K562 (cell line): ENCODE results near the gene MAP3K14. TPM values are rescaled to one million over a fixed set of nuclear protein-coding genes. Genes with fewer than 3 reads are reported as not detected.
A peak's percentile ranks its signal among the peaks of the same experiment; 100 is the strongest.

ENCODE experiments used
- ATF4 ChIP-seq: fragments of 450-650 bp; formaldehyde crosslinking; IDR thresholded peaks from 2 replicates; pipeline ENCODE4 v1.4.0; 2022; ENCODE audit warnings: mild to moderate bottlenecking, moderate library complexity
- BACH1 ChIP-seq: fragments of 200-800 bp; sonication (Bioruptor generic); IDR thresholded peaks from 2 replicates; pipeline ENCODE4 v1.6.1; 2016; ENCODE audit warnings: missing genetic modification characterization, missing compliant biosample characterization
- CBX5 ChIP-seq: IDR thresholded peaks from 2 replicates; pipeline ENCODE4 v1.6.1; 2014; ENCODE audit warnings: low read depth, borderline replicate concordance
- E2F6 ChIP-seq, 2 experiments: IDR thresholded peaks; 2 replicates each; pipeline ENCODE4 v1.6.1; 2011; ENCODE audit warnings: borderline replicate concordance in 1 of 2, control low read depth in 1 of 2, low read depth in 1 of 2, low read length in 1 of 2, mild to moderate bottlenecking in 1 of 2, mixed read lengths in 1 of 2, moderate library complexity in 1 of 2; ENCODE audit not compliant: insufficient read depth in 1 of 2, insufficient read length in 1 of 2, poor library complexity in 1 of 2, severe bottlenecking in 1 of 2; ENCODE audit errors: extremely low read depth in 1 of 2
- KDM2B ChIP-seq: fragments of 250-450 bp; sonication (Bioruptor Pico); IDR thresholded peaks from 2 replicates; pipeline ENCODE4 v1.8.0; 2021; ENCODE audit warnings: mild to moderate bottlenecking, moderate library complexity
- OTX1 ChIP-seq: fragments of 450-650 bp; formaldehyde crosslinking; IDR thresholded peaks from 2 replicates; pipeline ENCODE4 v1.4.0; 2022; ENCODE audit warnings: mild to moderate bottlenecking
- POU5F1 ChIP-seq: fragments of 150-350 bp; IDR thresholded peaks from 2 replicates; pipeline ENCODE4 v1.6.1; 2014; ENCODE audit warnings: borderline replicate concordance, low read length, low read depth, mild to moderate bottlenecking; ENCODE audit not compliant: partially characterized antibody
- SMARCA4 ChIP-seq: fragments of 450-650 bp; IDR thresholded peaks from 2 replicates; pipeline ENCODE4 v1.6.1; 2016
- TCF7L2 ChIP-seq: fragments of 150-350 bp; IDR thresholded peaks from 2 replicates; pipeline ENCODE4 v1.6.1; 2016; ENCODE audit warnings: low read depth, mild to moderate bottlenecking, low read length, moderate library complexity
- polyA plus RNA-seq, 8 experiments: library from polyadenylated mRNA; depleted of rRNA in 4 of 8; stranded (reverse) in 5 of 8; unstranded in 3 of 8; fragments of >200 nt; fragmentation: Nextera tagmentation in 2 of 8; fragmentation: Illumina TruSeq in 1 of 8; extraction: Ambion mirVana in 2 of 8; extraction: Trizol in 1 of 8; gene quantifications; 2 replicates each; pipeline versions ENCODE4 v1.2.1 to v1.2.3, GENCODE V29; 2011 to 2014; ENCODE audit warnings: inconsistent platforms in 1 of 8, missing spikeins in 1 of 8
- total RNA-seq, 7 experiments: library from RNA; depleted of rRNA in 6 of 7; stranded (reverse); fragments of >200 nt in 6 of 7; fragmentation: Illumina TruSeq in 2 of 7; extraction: Trizol in 2 of 7; gene quantifications; 2 replicates each; pipeline versions ENCODE4 v1.2.1 to v1.2.3, GENCODE V29; 2011 to 2021; ENCODE audit warnings: low replicate concordance in 1 of 7
- TF ChIP-seq, protein P1 (sequence below): fragments of 450-650 bp; IDR thresholded peaks from 2 replicates; pipeline ENCODE4 v1.7.1; 2018; ENCODE audit warnings: mild to moderate bottlenecking, low read depth; ENCODE audit not compliant: partially characterized antibody

The MAP3K14 gene
- total and polyA plus RNA-seq, 9 of the 15 experiments (the other 6 are each of a cell fraction or from before 2014, with no cell fraction given), result 0.45 to 8.7 (median 3.2) TPM

- TF ChIP-seq ATF4 (CRISPR knock-in tag), result no peak
- no peak for TF ChIP-seq OTX1
- TF ChIP-seq BACH1 (tag), result no peak
- no peak for TF ChIP-seq POU5F1
- no peak for TF ChIP-seq KDM2B
- TF ChIP-seq, protein P1, sequence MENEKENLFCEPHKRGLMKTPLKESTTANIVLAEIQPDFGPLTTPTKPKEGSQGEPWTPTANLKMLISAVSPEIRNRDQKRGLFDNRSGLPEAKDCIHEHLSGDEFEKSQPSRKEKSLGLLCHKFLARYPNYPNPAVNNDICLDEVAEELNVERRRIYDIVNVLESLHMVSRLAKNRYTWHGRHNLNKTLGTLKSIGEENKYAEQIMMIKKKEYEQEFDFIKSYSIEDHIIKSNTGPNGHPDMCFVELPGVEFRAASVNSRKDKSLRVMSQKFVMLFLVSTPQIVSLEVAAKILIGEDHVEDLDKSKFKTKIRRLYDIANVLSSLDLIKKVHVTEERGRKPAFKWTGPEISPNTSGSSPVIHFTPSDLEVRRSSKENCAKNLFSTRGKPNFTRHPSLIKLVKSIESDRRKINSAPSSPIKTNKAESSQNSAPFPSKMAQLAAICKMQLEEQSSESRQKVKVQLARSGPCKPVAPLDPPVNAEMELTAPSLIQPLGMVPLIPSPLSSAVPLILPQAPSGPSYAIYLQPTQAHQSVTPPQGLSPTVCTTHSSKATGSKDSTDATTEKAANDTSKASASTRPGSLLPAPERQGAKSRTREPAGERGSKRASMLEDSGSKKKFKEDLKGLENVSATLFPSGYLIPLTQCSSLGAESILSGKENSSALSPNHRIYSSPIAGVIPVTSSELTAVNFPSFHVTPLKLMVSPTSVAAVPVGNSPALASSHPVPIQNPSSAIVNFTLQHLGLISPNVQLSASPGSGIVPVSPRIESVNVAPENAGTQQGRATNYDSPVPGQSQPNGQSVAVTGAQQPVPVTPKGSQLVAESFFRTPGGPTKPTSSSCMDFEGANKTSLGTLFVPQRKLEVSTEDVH, result no peak
- TF ChIP-seq E2F6 (IDR thresholded peaks at IDR 0.05; ENCODE audit: borderline replicate concordance in 1 of 2, extremely low read depth in 1 of 2, insufficient read depth in 1 of 2, insufficient read length in 1 of 2, low read depth in 1 of 2, low read length in 1 of 2, poor library complexity in 1 of 2, severe bottlenecking in 1 of 2), result peak in 1 of 2 experiments; percentile 28
- TF ChIP-seq TCF7L2, result no peak
- no peak for TF ChIP-seq CBX5
- peak; percentile 53; the same call in 1 of the 2 replicates for TF ChIP-seq SMARCA4
Measured at GRCh38 chr17:45353043-45353442, 36.2 kb upstream of the MAP3K14 start (continued).
